Mucosa of gallbladder (tissue), 1 donor: ENCODE measurements around the gene ZSCAN2. TPM values are rescaled to one million over a fixed set of nuclear protein-coding genes. Genes with fewer than 3 reads are reported as not detected.

ENCODE experiments used
- DNase-seq: peaks from one replicate; pipeline ENCODE4 v3.0.0-alpha.2; 2020; ENCODE audit warnings: low spot score
- total RNA-seq: library from RNA; stranded (reverse); gene quantifications from one replicate; pipeline ENCODE4 v1.2.1, GENCODE V29; 2021
- donor health status: DM: no; HTN: no; CAD: no.

ZSCAN2 gene
- total RNA-seq, 1 donor from 2014 or later = 15.3 TPM

- no peak for DNase-seq
Observed at GRCh38 chr15:84668221-84668982, 67.6 kb downstream of the ZSCAN2 start.

GRCh38 chr15:84669726-84670125 is 68.9 kb downstream of the ZSCAN2 start:
- DNase-seq = no peak

DNA sequence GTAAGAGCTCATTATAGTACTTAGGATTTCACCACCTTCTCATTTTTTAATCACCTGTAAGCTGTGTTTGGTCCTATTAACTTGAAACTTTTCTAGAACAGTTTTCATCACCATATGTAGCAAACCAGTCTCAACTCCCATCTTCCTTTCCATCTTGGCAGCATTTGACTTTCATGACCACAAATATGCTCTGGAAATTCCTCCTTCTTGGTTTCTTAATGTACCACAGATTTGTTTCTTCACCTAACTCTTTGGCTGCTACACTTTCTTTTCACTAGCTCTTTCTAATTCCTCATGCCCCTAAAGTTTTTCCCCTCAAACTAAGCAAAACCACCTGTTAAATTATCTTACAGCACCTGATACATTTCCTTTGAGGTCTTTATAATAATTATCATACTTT is 70.4 kb downstream of the ZSCAN2 start:
- DNase-seq = no peak

Other genes starting within 250 kb of the ZSCAN2 start
- 38.7 TPM for gene WDR73, start 53.3 kb downstream of the ZSCAN2 start, total RNA-seq
- 8.1 TPM for gene NMB, start 57.2 kb downstream of the ZSCAN2 start, total RNA-seq
- gene SEC11A, start 115.1 kb downstream of the ZSCAN2 start, total RNA-seq = 121 TPM
- 29.3 TPM for gene ZNF592, start 147.6 kb downstream of the ZSCAN2 start, total RNA-seq
- gene ALPK3, start 216.3 kb downstream of the ZSCAN2 start, total RNA-seq = 7.6 TPM